Psoas muscle (tissue), 8 donors: ENCODE results near the gene KLRC2. TPM values are rescaled to one million over a fixed set of nuclear protein-coding genes. Genes with fewer than 3 reads are reported as not detected.

ENCODE experiments used
- ATAC-seq, 4 donors: fragments of 200-7000 bp; cut with Tn5 transposase; one replicate each; pipeline ENCODE4 v1.9.1; 2020; ENCODE audit warnings: moderate library complexity in 3 of 4, mild to moderate bottlenecking in 2 of 4
- DNase-seq, 2 donors: peaks; one replicate each; pipeline ENCODE4 v3.0.0-alpha.2; 2020
- H3K27ac ChIP-seq: fragments of 200-600 bp; one replicate; pipeline ENCODE4 v1.8.0; 2022
- H3K27me3 ChIP-seq, 3 donors: fragments of 200-600 bp in 1 of 3; one replicate each; pipeline versions ENCODE4 v1.6.1 to v1.8.0; 2013 to 2022; ENCODE audit warnings: low read length in 2 of 3, mild to moderate bottlenecking in 2 of 3, moderate library complexity in 1 of 3; ENCODE audit not compliant: insufficient read depth in 3 of 3
- H3K36me3 ChIP-seq, 2 donors: fragments of 200-600 bp in 1 of 2; one replicate each; pipeline versions ENCODE4 v1.6.1 to v1.8.0; 2013 to 2022; ENCODE audit warnings: low read depth in 1 of 2, mild to moderate bottlenecking in 1 of 2, moderate library complexity in 1 of 2; ENCODE audit not compliant: insufficient read depth in 1 of 2
- H3K4me1 ChIP-seq: fragments of 200-600 bp; one replicate; pipeline ENCODE4 v1.8.0; 2022
- H3K4me3 ChIP-seq: fragments of 200-600 bp; one replicate; pipeline ENCODE4 v1.8.0; 2022; ENCODE audit warnings: mild to moderate bottlenecking
- H3K9me3 ChIP-seq: fragments of 200-600 bp; one replicate; pipeline ENCODE4 v1.8.0; 2022
- WGBS, 3 donors: extraction: QIAGEN DNeasy Blood & Tissue Kit; methylation state at CpG; one replicate each; pipeline versions ENCODE4 v1.1.6 to v1.1.7; 2013; 5-methylcytosine and 5-hydroxymethylcytosine counted together
- intact Hi-C, 2 donors: fragments of 100-400 bp; cut with DNase I; formaldehyde crosslinking; loops; one replicate each; pipeline versions ENCODE4 v1.11.0 to v1.14.2; 2022
- polyA plus RNA-seq, 3 donors: library from polyadenylated mRNA; stranded (reverse); fragments of 200-250 nt; gene quantifications; one replicate each; pipeline ENCODE4 v1.2.3, GENCODE V29; 2013
- total RNA-seq, 4 donors: library from RNA; stranded (reverse); fragmentation: NEBNext Ultra II Directional in 2 of 4; extraction: Animal tissue kit (Norgen Biotek cat#: 25700) in 2 of 4; gene quantifications; one replicate each; pipeline versions ENCODE4 v1.2.1 to v1.2.4, GENCODE V29; 2021 to 2023
- TF ChIP-seq, protein P1 (sequence below): fragments of 200-600 bp; IDR thresholded peaks from one replicate; pipeline ENCODE4 v1.8.0; 2022; ENCODE audit warnings: antibody characterized with exemption
- donor health status: healthy with polysubstance abuse.
- donor health status: DM: no; HTN: no; CAD: no; lungs with moderate emphysema.
- donor health status: Bipolar disorder and iron deficiency.
- donor health status: healthy.
- donor health status: DM: yes; HTN: yes; CAD: no.
- donor health status: DM: no; HTN: no; CAD: no.
- donor health status: DM: no; HTN: no; CAD: no.
- donor health status: DM: yes; HTN: yes; CAD: no.

The KLRC2 gene
- total and polyA plus RNA-seq, 7 donors: not detected

DNA sequence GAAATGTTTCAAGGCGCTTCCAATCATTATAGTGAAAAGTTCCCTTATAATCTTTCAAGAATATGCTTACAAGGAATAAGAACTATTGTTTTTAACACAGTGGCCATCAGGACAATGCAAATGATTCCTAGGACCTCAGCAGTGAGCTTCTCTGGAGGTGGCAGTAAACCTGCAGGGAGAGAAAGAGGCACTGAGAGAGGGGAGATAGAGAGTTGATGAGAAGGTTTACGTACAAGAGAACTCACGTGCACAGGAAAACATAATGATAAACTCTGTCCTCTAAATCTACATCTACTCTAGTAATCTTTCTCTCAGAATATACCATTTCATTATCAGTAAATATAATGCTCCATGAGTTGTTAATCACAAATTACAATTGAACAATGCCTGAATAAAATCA lies 27.0 kb downstream of the KLRC2 start:
- Histone ChIP-seq H3K27me3 (no peaks in the 10 kb centered on the region), H3K4me1 (no peaks in the 10 kb centered on the region), H3K4me3 (no peak overlapping the region), H3K27ac (no peak overlapping the region), H3K9me3 (peaks cover 11% of the 10 kb centered on the region), H3K36me3 (no peaks in the 10 kb centered on the region)
- DNase-seq (no peak), ATAC-seq (no peak)
- TF ChIP-seq, protein P1, sequence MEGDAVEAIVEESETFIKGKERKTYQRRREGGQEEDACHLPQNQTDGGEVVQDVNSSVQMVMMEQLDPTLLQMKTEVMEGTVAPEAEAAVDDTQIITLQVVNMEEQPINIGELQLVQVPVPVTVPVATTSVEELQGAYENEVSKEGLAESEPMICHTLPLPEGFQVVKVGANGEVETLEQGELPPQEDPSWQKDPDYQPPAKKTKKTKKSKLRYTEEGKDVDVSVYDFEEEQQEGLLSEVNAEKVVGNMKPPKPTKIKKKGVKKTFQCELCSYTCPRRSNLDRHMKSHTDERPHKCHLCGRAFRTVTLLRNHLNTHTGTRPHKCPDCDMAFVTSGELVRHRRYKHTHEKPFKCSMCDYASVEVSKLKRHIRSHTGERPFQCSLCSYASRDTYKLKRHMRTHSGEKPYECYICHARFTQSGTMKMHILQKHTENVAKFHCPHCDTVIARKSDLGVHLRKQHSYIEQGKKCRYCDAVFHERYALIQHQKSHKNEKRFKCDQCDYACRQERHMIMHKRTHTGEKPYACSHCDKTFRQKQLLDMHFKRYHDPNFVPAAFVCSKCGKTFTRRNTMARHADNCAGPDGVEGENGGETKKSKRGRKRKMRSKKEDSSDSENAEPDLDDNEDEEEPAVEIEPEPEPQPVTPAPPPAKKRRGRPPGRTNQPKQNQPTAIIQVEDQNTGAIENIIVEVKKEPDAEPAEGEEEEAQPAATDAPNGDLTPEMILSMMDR: no peak
- 38 to 70% (median 66%) methylated on average over 3 of the region's 3 CpGs for WGBS, 3 donors
- intact Hi-C loops: no loop called here

DNA sequence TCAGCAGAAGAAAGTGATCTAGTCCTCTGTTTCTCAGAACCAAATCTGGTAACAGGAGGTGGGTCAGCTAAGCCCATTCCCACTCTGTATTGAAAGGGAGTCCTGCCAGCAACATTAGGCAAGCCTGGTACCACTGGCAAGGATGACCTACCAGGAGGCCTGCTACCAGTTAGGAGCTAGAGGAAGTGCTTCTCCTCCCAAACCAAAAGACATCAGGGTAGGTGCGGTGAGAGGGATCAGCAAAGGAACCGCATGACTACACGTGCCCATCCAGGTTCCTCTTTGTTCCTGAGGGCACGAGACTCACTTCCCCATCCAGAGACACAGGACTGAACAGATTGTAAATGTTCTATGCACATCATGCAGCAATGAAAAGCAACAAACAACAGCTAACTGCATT lies 29.1 kb downstream of the KLRC2 start:
- intact Hi-C loops: no loop called here
- no peaks in the 10 kb centered on the region for H3K27me3 ChIP-seq
- H3K36me3 ChIP-seq: no peaks in the 10 kb centered on the region
- H3K4me1 ChIP-seq: no peaks in the 10 kb centered on the region
- WGBS, 3 donors: 61 to 77% (median 63%) methylated on average over 4 of the region's 4 CpGs
- no peak overlapping the region for H3K4me3 ChIP-seq
- no peak for ATAC-seq
- TF ChIP-seq, protein P1: no peak
- DNase-seq: no peak
- H3K27ac ChIP-seq: no peak overlapping the region
- peaks cover 11% of the 10 kb centered on the region for H3K9me3 ChIP-seq

DNA sequence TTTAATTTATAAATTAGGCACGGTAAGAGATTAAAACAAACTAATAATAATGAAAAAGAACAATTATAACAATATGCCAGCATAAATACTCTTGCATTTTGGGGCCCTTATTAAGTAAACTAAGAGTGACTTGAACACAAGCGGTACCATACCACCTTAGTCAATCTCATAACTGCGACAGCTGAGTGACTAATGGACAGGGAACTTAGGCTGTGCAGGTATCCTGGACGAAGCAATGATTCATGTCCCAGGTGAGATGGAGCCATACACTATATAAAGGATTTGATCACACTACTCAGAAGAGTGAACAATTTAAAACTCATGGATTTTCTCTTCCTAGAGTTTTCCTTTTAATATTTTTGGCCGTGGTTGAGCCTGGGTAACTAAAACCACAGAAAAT lies 30.5 kb downstream of the KLRC2 start:
- no peaks in the 10 kb centered on the region for H3K27me3 ChIP-seq
- H3K9me3 ChIP-seq: peaks cover 11% of the 10 kb centered on the region
- WGBS, 3 donors: 91 to 96% (median 94%) methylated on average over 5 of the region's 5 CpGs
- H3K4me3 ChIP-seq: no peak overlapping the region
- no peaks in the 10 kb centered on the region for H3K4me1 ChIP-seq
- TF ChIP-seq, protein P1: no peak
- ATAC-seq (no peak), DNase-seq (no peak)
- no peak overlapping the region for H3K27ac ChIP-seq
- intact Hi-C loops: no loop called here
- no peaks in the 10 kb centered on the region for H3K36me3 ChIP-seq

DNA sequence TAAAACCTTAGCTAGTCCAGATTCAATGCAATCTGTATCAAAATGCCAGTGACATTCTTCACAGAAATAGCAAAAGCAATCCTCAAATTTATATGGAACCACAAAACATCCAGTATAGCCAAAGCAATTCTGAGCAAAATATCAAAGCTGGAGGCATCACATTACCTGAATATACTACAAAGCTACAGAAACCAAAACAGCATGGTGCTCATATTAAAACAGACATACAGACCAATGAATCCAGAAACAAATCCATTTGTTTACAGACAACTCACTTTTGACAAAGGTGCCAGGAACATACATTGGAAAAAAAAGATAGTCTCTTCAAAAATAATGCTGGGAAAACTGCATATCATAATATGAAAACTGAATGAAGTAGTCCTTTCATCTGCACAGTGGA lies 31.0 kb downstream of the KLRC2 start:
- TF ChIP-seq, protein P1: no peak
- H3K9me3 ChIP-seq: peaks cover 11% of the 10 kb centered on the region
- no peak overlapping the region for H3K27ac ChIP-seq
- H3K36me3 ChIP-seq: no peaks in the 10 kb centered on the region
- ATAC-seq: no peak
- no peaks in the 10 kb centered on the region for H3K27me3 ChIP-seq
- no peak overlapping the region for H3K4me3 ChIP-seq
- intact Hi-C loops: no loop called here
- no peak for DNase-seq
- H3K4me1 ChIP-seq: no peaks in the 10 kb centered on the region

DNA sequence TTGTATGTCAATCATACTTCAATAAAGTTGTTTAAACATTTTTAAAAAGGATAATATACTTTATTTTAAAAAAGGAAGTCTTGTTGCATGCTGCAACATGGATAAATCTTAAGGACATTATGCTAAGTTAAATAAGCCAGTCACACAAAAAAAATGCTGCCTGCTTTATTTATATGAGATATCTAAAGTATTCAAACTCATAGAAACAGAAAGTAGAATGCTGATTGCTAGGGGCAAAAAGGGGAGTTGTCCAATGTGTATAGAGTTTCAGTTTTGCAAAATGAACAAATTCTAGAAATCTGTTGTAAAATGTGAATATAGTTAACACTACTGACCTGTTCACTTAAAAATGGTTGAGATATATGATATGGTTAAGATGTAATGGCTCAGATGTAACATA lies 35.0 kb downstream of the KLRC2 start:
- DNase-seq (no peak), ATAC-seq (no peak)
- no peak overlapping the region for H3K27ac ChIP-seq
- no peaks in the 10 kb centered on the region for H3K27me3 ChIP-seq
- intact Hi-C loops: no loop called here
- H3K9me3 ChIP-seq: peaks cover 11% of the 10 kb centered on the region
- no peaks in the 10 kb centered on the region for H3K4me1 ChIP-seq
- H3K36me3 ChIP-seq: no peaks in the 10 kb centered on the region
- no peak overlapping the region for H3K4me3 ChIP-seq
- TF ChIP-seq, protein P1: no peak
